CD14-positive monocyte (primary cell): ENCODE data around the gene LRRC8A. TPM values are rescaled to one million over a fixed set of nuclear protein-coding genes. Genes with fewer than 3 reads are reported as not detected.

Experiments
- DNase-seq, 3 donors: peaks; one replicate each; pipeline ENCODE4 v3.0.0-alpha.2; 2011 to 2022
- H2AFZ ChIP-seq: 2 replicates; pipeline ENCODE4 v1.6.0; 2012; ENCODE audit warnings: mild to moderate bottlenecking, low read depth, low read length, inconsistent platforms; ENCODE audit not compliant: insufficient read depth, poor library complexity, severe bottlenecking
- H3K27ac ChIP-seq, 2 donors: 1 replicate in 1 of 2; 2 replicates in 1 of 2; pipeline ENCODE4 v1.5.1; 2012 to 2013; ENCODE audit warnings: low read length in 2 of 2, control low read depth in 1 of 2, inconsistent platforms in 1 of 2, low read depth in 1 of 2, mild to moderate bottlenecking in 1 of 2
- H3K27me3 ChIP-seq, 2 donors: one replicate each; pipeline versions ENCODE4 v1.6.0 to v1.6.1; 2011 to 2013; ENCODE audit warnings: low read length in 2 of 2; ENCODE audit not compliant: control insufficient read depth in 2 of 2, insufficient read depth in 2 of 2
- H3K36me3 ChIP-seq, 2 donors: replicated peaks in 1 of 2; 1 replicate in 1 of 2; 2 replicates in 1 of 2; pipeline versions ENCODE4 v1.5.1 to v1.6.1; 2012 to 2013; ENCODE audit warnings: low read length in 2 of 2, control low read depth in 1 of 2, inconsistent platforms in 1 of 2, mild to moderate bottlenecking in 1 of 2; ENCODE audit not compliant: insufficient read depth in 2 of 2, control insufficient read depth in 1 of 2
- H3K4me1 ChIP-seq, 2 donors: 1 replicate in 1 of 2; 2 replicates in 1 of 2; pipeline versions ENCODE4 v1.5.1 to v1.6.1; 2012 to 2013; ENCODE audit warnings: low read length in 2 of 2, control low read depth in 1 of 2, inconsistent platforms in 1 of 2, mild to moderate bottlenecking in 1 of 2, moderate library complexity in 1 of 2; ENCODE audit not compliant: insufficient read depth in 2 of 2, control insufficient read depth in 1 of 2
- H3K4me2 ChIP-seq: replicated peaks from 2 replicates; pipeline ENCODE3; 2012; ENCODE audit warnings: low read length, moderate library complexity, mild to moderate bottlenecking; ENCODE audit not compliant: poor library complexity, severe bottlenecking; ENCODE audit errors: extremely low read depth
- H3K4me3 ChIP-seq, 3 experiments: fragments of 200-600 bp in 1 of 3; sonication (generic) in 1 of 3; replicated peaks in 1 of 3; 1 replicate in 2 of 3; 2 replicates in 1 of 3; pipeline ENCODE4 v1.5.1; 2011 to 2013; ENCODE audit warnings: low read length in 3 of 3, mild to moderate bottlenecking in 3 of 3, control low read depth in 2 of 3, low read depth in 2 of 3, inconsistent platforms in 1 of 3, moderate library complexity in 1 of 3
- H3K79me2 ChIP-seq: 2 replicates; pipeline ENCODE4 v1.6.0; 2012; ENCODE audit warnings: mild to moderate bottlenecking, control low read depth, inconsistent platforms, low read length, moderate library complexity; ENCODE audit not compliant: insufficient read depth
- H3K9ac ChIP-seq: 2 replicates; pipeline ENCODE4 v1.6.0; 2017; ENCODE audit warnings: low read length, mild to moderate bottlenecking; ENCODE audit not compliant: insufficient read depth, poor library complexity, severe bottlenecking
- H3K9me3 ChIP-seq, 2 donors: replicated peaks in 1 of 2; 1 replicate in 1 of 2; 2 replicates in 1 of 2; pipeline versions ENCODE4 v1.5.1 to v1.6.1; 2012 to 2013; ENCODE audit warnings: low read length in 2 of 2, control low read depth in 1 of 2; ENCODE audit not compliant: control insufficient read depth in 1 of 2, insufficient read depth in 1 of 2
- H4K20me1 ChIP-seq: 2 replicates; pipeline ENCODE4 v1.6.0; 2012; ENCODE audit warnings: mild to moderate bottlenecking, low read length, control low read depth, moderate library complexity; ENCODE audit not compliant: insufficient read depth
- H3K27ac Mint-ChIP-seq, 7 donors: one replicate each; pipeline ENCODE4 v1.8.0; 2020; ENCODE audit warnings: mild to moderate bottlenecking in 7 of 7, mixed read lengths in 7 of 7, moderate library complexity in 6 of 7, inconsistent platforms in 2 of 7
- H3K27me3 Mint-ChIP-seq, 3 donors: one replicate each; pipeline ENCODE4 v1.8.0; 2021 to 2022; ENCODE audit warnings: low read depth in 3 of 3, mild to moderate bottlenecking in 3 of 3, mixed read lengths in 3 of 3, moderate library complexity in 3 of 3, inconsistent platforms in 1 of 3
- H3K36me3 Mint-ChIP-seq, 2 donors: one replicate each; pipeline ENCODE4 v1.8.0; 2020; ENCODE audit warnings: mixed read lengths in 2 of 2, inconsistent platforms in 1 of 2, mild to moderate bottlenecking in 1 of 2
- H3K4me1 Mint-ChIP-seq: one replicate; pipeline ENCODE4 v1.8.0; 2020; ENCODE audit warnings: mild to moderate bottlenecking, mixed read lengths
- H3K4me3 Mint-ChIP-seq, 2 donors: one replicate each; pipeline ENCODE4 v1.8.0; 2020; ENCODE audit warnings: mild to moderate bottlenecking in 2 of 2, mixed read lengths in 2 of 2, moderate library complexity in 1 of 2
- H3K9me3 Mint-ChIP-seq, 7 donors: one replicate each; pipeline ENCODE4 v1.8.0; 2020 to 2022; ENCODE audit warnings: mixed read lengths in 7 of 7, mild to moderate bottlenecking in 6 of 7, moderate library complexity in 6 of 7, inconsistent platforms in 2 of 7
- CTCF ChIP-seq: fragments of 200-600 bp; IDR thresholded peaks from one replicate; pipeline ENCODE4 v1.8.0; 2022; ENCODE audit warnings: antibody characterized with exemption, mild to moderate bottlenecking
- WGBS: methylation state at CpG from one replicate; pipeline ENCODE4 v1.1.5; 2013; ENCODE audit warnings: missing lambda C conversion rate; ENCODE audit not compliant: insufficient coverage; 5-methylcytosine and 5-hydroxymethylcytosine counted together
- intact Hi-C, 2 donors: fragments of 100-400 bp; cut with micrococcal nuclease; formaldehyde crosslinking; loops; one replicate each; pipeline versions ENCODE4 v1.15.0 to v1.15.1; 2023
- polyA plus RNA-seq, 3 donors: library from polyadenylated mRNA; depleted of rRNA in 1 of 3; unstranded in 2 of 3; stranded (reverse) in 1 of 3; fragments of 300-500 nt in 2 of 3; fragments of >200 nt in 1 of 3; fragmentation: Illumina TruSeq in 2 of 3; gene quantifications; 1 replicate in 2 of 3; 2 replicates in 1 of 3; pipeline ENCODE4 v1.2.3, GENCODE V29; 2012 to 2021

The LRRC8A gene
- polyA plus RNA-seq, 3 donors, result 7.8 to 10.8 (median 10.3) TPM

DNA sequence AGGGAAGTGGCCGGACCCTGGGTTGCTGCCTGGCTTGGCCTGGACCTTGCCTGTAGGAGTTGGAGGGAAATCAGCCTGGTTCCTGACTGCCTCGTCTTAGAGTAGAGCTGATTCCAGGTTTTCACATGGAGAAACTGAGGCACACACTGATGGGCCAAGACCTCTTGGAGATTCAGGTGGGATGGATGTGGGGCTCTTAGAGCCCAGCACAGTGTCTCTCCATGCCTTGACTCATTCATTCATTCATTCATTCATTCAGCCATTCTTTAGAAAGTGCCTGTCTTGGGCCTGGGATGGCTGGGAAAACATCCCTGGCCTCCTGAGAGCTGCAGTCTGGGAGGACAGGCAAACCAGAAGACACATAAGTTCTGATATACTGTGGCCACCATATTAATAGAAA is 2.2 kb downstream of the LRRC8A start:
- Histone ChIP-seq H3K9ac (no peak overlapping the region), H3K27ac (no peak overlapping the region), H3K4me1 (peaks cover 16 to 21% of the 10 kb centered on the region in 2 donors), H3K4me3 (no peak overlapping the region), H4K20me1 (peaks cover 30% of the 10 kb centered on the region), H2AFZ (no peak overlapping the region), H3K27me3 (no peaks in the 10 kb centered on the region), H3K79me2 (peaks cover 50% of the 10 kb centered on the region), H3K9me3 (no peaks in the 10 kb centered on the region), H3K4me2 (no peak overlapping the region), H3K36me3 (peaks cover 28 to 38% of the 10 kb centered on the region in 2 donors)
- Mint-ChIP-seq H3K27me3 (peaks cover 0 to 2% (median 1%) of the 10 kb centered on the region in 3 donors), H3K27ac (peak overlapping the region in 1 of 7 donors; percentile 30), H3K4me3 (no peak overlapping the region), H3K4me1 (peaks cover 27% of the 10 kb centered on the region), H3K9me3 (peaks cover 0 to 3% (median 0%) of the 10 kb centered on the region in 7 donors), H3K36me3 (peaks cover 35 to 45% of the 10 kb centered on the region in 2 donors)
- WGBS, result 100% methylated on average over 2 of the region's 2 CpGs
- intact Hi-C loops, result loop anchor here (5.0 to 10.0 kb wide), 2 partner anchors 61 to 112 kb away; partner anchors contain the start of genes DOLK (in 1 of the 2), NUP188 (in 1 of the 2) and ZER1 (in 1 of the 2)
- TF ChIP-seq CTCF, result no peak
- no peak for DNase-seq

DNA sequence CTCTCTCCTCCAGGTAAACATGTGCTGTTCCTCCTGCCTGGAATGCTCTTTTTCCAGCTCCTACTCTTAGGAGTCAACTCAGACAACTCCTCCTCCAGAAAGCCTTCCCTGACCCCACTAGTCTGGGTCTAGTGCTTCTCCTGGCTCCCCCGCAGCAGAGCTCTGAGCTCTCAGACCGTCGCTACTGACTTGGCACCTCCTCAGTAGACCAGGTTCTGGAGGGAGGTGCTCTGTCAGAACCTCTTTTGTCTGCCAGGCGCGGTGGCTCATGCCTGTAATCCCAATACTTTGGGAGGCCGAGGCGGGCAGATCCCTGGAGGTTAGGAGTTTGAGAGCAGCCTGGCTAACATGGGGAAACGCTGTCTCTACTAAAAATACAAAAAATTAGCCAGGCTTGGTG is 3.4 kb downstream of the LRRC8A start:
- no peak overlapping the region for H3K27ac ChIP-seq
- no peaks in the 10 kb centered on the region for H3K9me3 ChIP-seq
- peaks cover 24% of the 10 kb centered on the region for H3K4me1 Mint-ChIP-seq
- no peak overlapping the region for H3K4me2 ChIP-seq
- no peaks in the 10 kb centered on the region for H3K27me3 ChIP-seq
- intact Hi-C loops, result loop anchor here in 1 of 2 donors (10.0 kb wide), 1 partner anchor 59 kb away; the partner anchor contains the start of genes DOLK and NUP188
- peaks cover 38 to 56% of the 10 kb centered on the region in 2 donors for H3K36me3 Mint-ChIP-seq
- peaks cover 51% of the 10 kb centered on the region for H3K79me2 ChIP-seq
- H3K4me1 ChIP-seq, result peaks cover 16 to 20% of the 10 kb centered on the region in 2 donors
- no peak overlapping the region for H3K4me3 ChIP-seq
- peaks cover 30% of the 10 kb centered on the region for H4K20me1 ChIP-seq
- peaks cover 0 to 3% (median 0%) of the 10 kb centered on the region in 7 donors for H3K9me3 Mint-ChIP-seq
- peak overlapping the region in 1 of 7 donors; percentile 75 for H3K27ac Mint-ChIP-seq
- peaks cover 0 to 2% (median 1%) of the 10 kb centered on the region in 3 donors for H3K27me3 Mint-ChIP-seq
- 95% methylated on average over 7 of the region's 8 CpGs for WGBS
- no peak for TF ChIP-seq CTCF
- H3K36me3 ChIP-seq, result peaks cover 29 to 47% of the 10 kb centered on the region in 2 donors
- no peak for DNase-seq
- H2AFZ ChIP-seq, result no peak overlapping the region
- H3K4me3 Mint-ChIP-seq, result no peak overlapping the region
- H3K9ac ChIP-seq, result no peak overlapping the region
